PC-9 (cell line): ENCODE data around the gene E2F2. TPM values are rescaled to one million over a fixed set of nuclear protein-coding genes. Genes with fewer than 3 reads are reported as not detected.
"Not testable (repeated sequence)": the region's sequence is repeated elsewhere in the genome, so short reads cannot be mapped to it uniquely, and the experiment has no call there.

Experiments used
- BruUV-seq: library from RNA; stranded (reverse); fragments of 400-500 nt; replicated peaks from 2 replicates; lab custom pipeline; 2021; lab: Mats Ljungman, UMichigan
- CTCF ChIA-PET: fragments of 300-600 bp; sonication (Branson Sonifier 250); formaldehyde crosslinking; loops from one replicate; lab custom pipeline; 2022; ENCODE audit warnings: antibody characterized with exemption; lab: Charles Lee
- POLR2A ChIA-PET: fragments of 300-600 bp; sonication (Branson Sonifier 250); formaldehyde crosslinking; loops from one replicate; lab custom pipeline; 2022; ENCODE audit warnings: antibody characterized with exemption; ENCODE audit not compliant: unreplicated experiment; lab: Charles Lee
- DNase-seq, 2 experiments: peaks; one replicate each; pipeline versions ENCODE4 v3.0.0 to v3.0.0-alpha.2; 2015 to 2022; ENCODE audit warnings: mixed read lengths in 1 of 2
- H2AFZ ChIP-seq: fragments of 200-600 bp; sonication (generic); 2 replicates; pipeline ENCODE4 v1.8.1; 2017; ENCODE audit warnings: antibody characterized with exemption
- H3F3A ChIP-seq: fragments of 200-600 bp; sonication (generic); 2 replicates; pipeline ENCODE4 v1.8.1; 2017; ENCODE audit warnings: antibody characterized with exemption, mild to moderate bottlenecking, low read depth; ENCODE audit not compliant: insufficient read depth
- H3K27ac ChIP-seq: fragments of 200-600 bp; sonication (generic); 2 replicates; pipeline ENCODE4 v1.6.1; 2016; ENCODE audit warnings: mixed run types
- H3K27me3 ChIP-seq: fragments of 200-600 bp; sonication (generic); 2 replicates; pipeline ENCODE4 v1.6.1; 2016; ENCODE audit warnings: low read depth, mixed run types; ENCODE audit not compliant: insufficient read depth
- H3K36me3 ChIP-seq: fragments of 200-600 bp; sonication (generic); 2 replicates; pipeline ENCODE4 v1.6.1; 2016; ENCODE audit warnings: low read depth, mixed run types
- H3K4me1 ChIP-seq: fragments of 200-600 bp; sonication (generic); replicated peaks from 2 replicates; pipeline ENCODE4 v1.6.1; 2016; ENCODE audit warnings: mixed run types; ENCODE audit not compliant: insufficient read depth
- H3K4me2 ChIP-seq: fragments of 200-600 bp; sonication (generic); 2 replicates; pipeline ENCODE4 v1.6.1; 2017; ENCODE audit warnings: mixed run types
- H3K4me3 ChIP-seq: fragments of 200-600 bp; sonication (generic); 2 replicates; pipeline ENCODE4 v1.6.1; 2016; ENCODE audit warnings: mixed run types
- H3K79me2 ChIP-seq: fragments of 200-600 bp; sonication (generic); 2 replicates; pipeline ENCODE4 v1.6.1; 2017; ENCODE audit warnings: low read depth, mixed run types
- H3K9me2 ChIP-seq: fragments of 200-600 bp; sonication (generic); 2 replicates; pipeline ENCODE4 v1.8.1; 2017; ENCODE audit warnings: mild to moderate bottlenecking; ENCODE audit not compliant: insufficient read depth
- H3K9me3 ChIP-seq: fragments of 200-600 bp; sonication (generic); 2 replicates; pipeline ENCODE4 v1.8.1; 2016; ENCODE audit warnings: low read depth; ENCODE audit not compliant: insufficient read depth
- H4K20me1 ChIP-seq: fragments of 200-600 bp; sonication (generic); 2 replicates; pipeline ENCODE4 v1.8.1; 2017; ENCODE audit not compliant: insufficient read depth
- EZH2 ChIP-seq: fragments of 200-600 bp; sonication (generic); IDR thresholded peaks from 2 replicates; pipeline ENCODE4 v1.8.0; 2017; ENCODE audit warnings: antibody characterized with exemption, low read depth
- intact Hi-C: fragments of 100-400 bp; cut with micrococcal nuclease; formaldehyde crosslinking; loops from one replicate; pipeline ENCODE4 v1.10.0; 2022; ENCODE audit not compliant: unreplicated experiment
- total RNA-seq: library from RNA; stranded (reverse); gene quantifications from 2 replicates; pipeline ENCODE4 v1.2.3, GENCODE V29; 2021
- TF ChIP-seq, protein P1 (sequence below): fragments of 200-600 bp; sonication (generic); conservative IDR thresholded peaks from 2 replicates; pipeline ENCODE4 v1.6.1; 2017; ENCODE audit warnings: mixed run types, antibody characterized with exemption, mild to moderate bottlenecking, moderate library complexity

E2F2 gene
- total RNA-seq, 1 experiment from 2014 or later = 7.6 TPM

DNA sequence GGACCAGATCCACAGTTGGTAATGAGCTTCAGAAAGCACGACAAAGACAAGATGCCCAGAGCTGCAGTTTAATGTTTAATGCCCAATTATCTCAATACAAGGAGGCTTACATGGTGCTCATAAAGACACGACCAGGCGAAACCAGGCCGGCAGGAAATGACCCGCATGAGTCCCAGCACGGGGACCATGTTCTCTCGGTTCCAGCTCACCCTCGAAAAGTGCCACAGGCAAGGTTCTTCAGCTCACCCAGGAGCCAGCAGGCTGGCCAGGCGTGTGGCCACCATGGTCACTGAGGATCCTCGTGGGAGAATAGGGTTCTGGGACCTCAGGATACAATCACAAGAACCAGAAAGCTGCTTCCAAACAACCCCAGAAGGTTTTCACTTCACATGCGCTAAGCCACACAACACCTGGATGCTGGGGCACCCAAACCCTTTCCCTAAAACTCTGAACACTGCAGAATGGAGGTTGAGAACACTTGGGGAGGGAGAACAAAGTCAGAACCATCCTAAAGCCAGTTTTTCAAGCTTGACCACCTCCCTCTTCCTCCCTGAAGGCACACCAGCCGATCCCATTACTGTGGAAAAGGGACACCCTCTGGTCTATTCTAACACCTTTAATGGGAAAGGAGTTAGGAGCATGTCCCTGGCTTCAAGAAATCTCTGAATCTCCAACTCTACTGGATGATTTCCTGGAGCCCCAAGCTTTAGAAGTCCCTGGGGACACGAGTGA, 24.5 kb downstream of the E2F2 start:
- H3K4me3 ChIP-seq = no peak overlapping the region

DNA sequence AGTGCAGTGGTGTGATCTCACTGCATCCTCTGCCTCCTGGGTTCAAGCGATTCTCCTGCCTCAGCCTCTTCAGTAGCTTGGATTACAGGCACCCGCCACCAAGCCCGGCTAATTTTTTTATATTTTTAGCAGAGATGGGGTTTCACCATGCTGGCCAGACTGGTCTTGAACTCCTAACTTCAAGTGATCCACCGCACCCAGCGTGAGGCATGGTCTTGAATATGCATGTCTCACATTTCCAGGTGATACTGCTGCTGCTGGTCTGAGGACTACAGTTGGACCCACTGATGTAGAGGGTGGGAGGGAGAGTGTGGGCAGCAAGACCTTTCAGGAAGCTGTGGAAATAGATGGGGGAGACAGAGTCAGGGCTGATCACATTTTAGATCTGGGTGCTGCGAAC, 25.2 kb downstream of the E2F2 start:
- no peak for DNase-seq
- no peaks in the 10 kb centered on the region for H3K79me2 ChIP-seq
- H3K4me2 ChIP-seq = no peak overlapping the region
- BruUV-seq = no TSS peak
- H3K36me3 ChIP-seq = no peaks in the 10 kb centered on the region
- no peak overlapping the region for H3K4me3 ChIP-seq
- H3K27me3 ChIP-seq = no peaks in the 10 kb centered on the region
- intact Hi-C loops = no loop called here
- peaks cover 8% of the 10 kb centered on the region; the same call in 1 of the 2 replicates for H3K4me1 ChIP-seq
- H3K9me3 ChIP-seq = no peaks in the 10 kb centered on the region
- no peak overlapping the region for H3K27ac ChIP-seq
- CTCF ChIA-PET = no interaction called here
- POLR2A ChIA-PET = no interaction called here
- 0 out of 2 replicates have a peak, but pooled peaks cover 4% of the 10 kb centered on the region for H3F3A ChIP-seq
- no peaks in the 10 kb centered on the region for H4K20me1 ChIP-seq
- no peaks in the 10 kb centered on the region for H3K9me2 ChIP-seq
- TF ChIP-seq EZH2 = no peak
- TF ChIP-seq, protein P1, sequence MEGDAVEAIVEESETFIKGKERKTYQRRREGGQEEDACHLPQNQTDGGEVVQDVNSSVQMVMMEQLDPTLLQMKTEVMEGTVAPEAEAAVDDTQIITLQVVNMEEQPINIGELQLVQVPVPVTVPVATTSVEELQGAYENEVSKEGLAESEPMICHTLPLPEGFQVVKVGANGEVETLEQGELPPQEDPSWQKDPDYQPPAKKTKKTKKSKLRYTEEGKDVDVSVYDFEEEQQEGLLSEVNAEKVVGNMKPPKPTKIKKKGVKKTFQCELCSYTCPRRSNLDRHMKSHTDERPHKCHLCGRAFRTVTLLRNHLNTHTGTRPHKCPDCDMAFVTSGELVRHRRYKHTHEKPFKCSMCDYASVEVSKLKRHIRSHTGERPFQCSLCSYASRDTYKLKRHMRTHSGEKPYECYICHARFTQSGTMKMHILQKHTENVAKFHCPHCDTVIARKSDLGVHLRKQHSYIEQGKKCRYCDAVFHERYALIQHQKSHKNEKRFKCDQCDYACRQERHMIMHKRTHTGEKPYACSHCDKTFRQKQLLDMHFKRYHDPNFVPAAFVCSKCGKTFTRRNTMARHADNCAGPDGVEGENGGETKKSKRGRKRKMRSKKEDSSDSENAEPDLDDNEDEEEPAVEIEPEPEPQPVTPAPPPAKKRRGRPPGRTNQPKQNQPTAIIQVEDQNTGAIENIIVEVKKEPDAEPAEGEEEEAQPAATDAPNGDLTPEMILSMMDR = no peak
- no peak overlapping the region for H2AFZ ChIP-seq

More for the DNA sequence above, 24.5 kb downstream of the E2F2 start:
- no peaks in the 10 kb centered on the region for H3K36me3 ChIP-seq
- H3K4me1 ChIP-seq = peaks cover 8% of the 10 kb centered on the region; the same call in 1 of the 2 replicates
- no TSS peak for BruUV-seq
- no peaks in the 10 kb centered on the region for H3K9me2 ChIP-seq
- no peaks in the 10 kb centered on the region for H4K20me1 ChIP-seq
- H3K9me3 ChIP-seq = no peaks in the 10 kb centered on the region
- 0 out of 2 replicates have a peak overlapping the region, but pooled peaks have one; percentile 5 for H3K4me2 ChIP-seq
- intact Hi-C loops = no loop called here
- TF ChIP-seq, protein P1 = no peak
- TF ChIP-seq EZH2 = no peak
- no peaks in the 10 kb centered on the region for H3K79me2 ChIP-seq
- 0 out of 2 replicates have a peak, but pooled peaks cover 4% of the 10 kb centered on the region for H3F3A ChIP-seq
- no peak overlapping the region for H3K27ac ChIP-seq
- POLR2A ChIA-PET = interaction anchor here (0.6 kb wide), 1 partner anchor 163 kb away, joined by 3 read pairs; the partner anchor contains the start of gene HNRNPR
- H2AFZ ChIP-seq = no peak overlapping the region
- CTCF ChIA-PET = no interaction called here
- H3K27me3 ChIP-seq = no peaks in the 10 kb centered on the region
- DNase-seq = no peak

DNA sequence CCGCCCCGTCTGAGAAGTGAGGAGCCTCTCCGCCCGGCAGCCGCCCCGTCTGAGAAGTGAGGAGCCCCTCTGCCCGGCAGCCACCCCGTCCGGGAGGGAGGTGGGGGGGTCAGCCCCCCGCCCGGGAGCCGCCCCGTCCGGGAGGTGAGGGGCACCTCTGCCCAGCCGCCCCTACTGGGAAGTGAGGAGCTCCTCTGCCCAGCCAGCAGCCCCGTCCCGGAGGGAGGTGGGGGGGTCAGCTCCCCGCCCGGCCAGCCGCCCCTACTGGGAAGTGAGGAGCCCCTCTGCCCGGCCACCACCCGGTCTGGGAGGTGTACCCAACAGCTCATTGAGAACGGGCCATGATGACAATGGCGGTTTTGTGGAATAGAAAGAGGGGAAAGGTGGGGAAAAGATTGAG, 26.9 kb downstream of the E2F2 start:
- H3K27ac ChIP-seq, H3F3A ChIP-seq, CTCF ChIA-PET, POLR2A ChIA-PET, H3K4me2 ChIP-seq, H3K4me3 ChIP-seq, intact Hi-C loops, DNase-seq, H3K36me3 ChIP-seq, H3K9me2 ChIP-seq, H3K27me3 ChIP-seq, H4K20me1 ChIP-seq, H3K9me3 ChIP-seq, BruUV-seq, H2AFZ ChIP-seq, H3K79me2 ChIP-seq, H3K4me1 ChIP-seq: not testable (repeated sequence)
